ENCODE results near the gene OBSCN.

The OBSCN gene

GRCh38 chr1:228295201-228295600, 87.4 kb downstream of the OBSCN start:
- H3K27ac Mint-ChIP-seq, result no peak overlapping the region
- H3K4me3 Mint-ChIP-seq, result no peak overlapping the region
- no peaks in the 10 kb centered on the region for H3K4me1 Mint-ChIP-seq (ENCODE audit: low read depth)
- no peaks in the 10 kb centered on the region for H3K27me3 Mint-ChIP-seq
- peaks cover 15% of the 10 kb centered on the region for H3K36me3 Mint-ChIP-seq (ENCODE audit: low read depth)
- H3K9me3 Mint-ChIP-seq, result peaks cover 11% of the 10 kb centered on the region

DNA sequence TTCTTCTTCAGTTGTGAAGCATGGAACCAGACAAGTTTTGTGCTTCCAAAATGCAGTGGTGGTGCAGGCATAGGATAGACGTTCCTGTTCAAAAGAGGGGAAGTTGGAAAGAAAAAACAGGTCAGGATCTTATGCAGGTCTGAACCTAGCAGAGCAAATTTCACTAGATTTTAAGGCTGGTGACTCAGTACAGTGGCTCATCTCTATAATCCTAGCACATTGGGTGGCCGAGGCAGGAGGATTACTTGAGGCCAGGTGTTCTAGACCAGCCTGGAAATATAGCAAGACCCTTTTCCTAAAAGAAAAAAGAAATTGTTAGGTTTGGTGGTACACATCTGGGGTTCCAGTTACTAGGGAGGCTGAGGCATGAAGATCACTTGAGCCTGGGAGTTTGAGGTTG, 88.1 kb downstream of the OBSCN start:
- Mint-ChIP-seq H3K36me3 (ENCODE audit: low read depth) (peaks cover 22% of the 10 kb centered on the region), H3K9me3 (peaks cover 13% of the 10 kb centered on the region), H3K4me1 (ENCODE audit: low read depth) (no peaks in the 10 kb centered on the region), H3K27ac (no peak overlapping the region), H3K4me3 (no peak overlapping the region), H3K27me3 (no peaks in the 10 kb centered on the region)

- Mint-ChIP-seq H3K4me1 (ENCODE audit: low read depth) (no peaks in the 10 kb centered on the region), H3K27ac (no peak overlapping the region), H3K27me3 (no peaks in the 10 kb centered on the region), H3K36me3 (ENCODE audit: low read depth) (peaks cover 33% of the 10 kb centered on the region), H3K4me3 (no peak overlapping the region), H3K9me3 (peaks cover 19% of the 10 kb centered on the region)
Measured at GRCh38 chr1:228297242-228297641, 89.4 kb downstream of the OBSCN start.

GRCh38 chr1:228297822-228298221, 90.0 kb downstream of the OBSCN start:
- Mint-ChIP-seq H3K27ac (no peak overlapping the region), H3K27me3 (no peaks in the 10 kb centered on the region), H3K4me3 (no peak overlapping the region), H3K36me3 (ENCODE audit: low read depth) (peaks cover 39% of the 10 kb centered on the region), H3K9me3 (peaks cover 25% of the 10 kb centered on the region), H3K4me1 (ENCODE audit: low read depth) (no peaks in the 10 kb centered on the region)

- Mint-ChIP-seq H3K4me1 (ENCODE audit: low read depth) (no peaks in the 10 kb centered on the region), H3K9me3 (peaks cover 26% of the 10 kb centered on the region), H3K36me3 (ENCODE audit: low read depth) (peaks cover 44% of the 10 kb centered on the region), H3K4me3 (no peak overlapping the region), H3K27ac (no peak overlapping the region), H3K27me3 (no peaks in the 10 kb centered on the region)
Measured at GRCh38 chr1:228298471-228298870, 90.6 kb downstream of the OBSCN start.

- Mint-ChIP-seq H3K36me3 (ENCODE audit: low read depth) (peaks cover 51% of the 10 kb centered on the region), H3K4me1 (ENCODE audit: low read depth) (no peaks in the 10 kb centered on the region), H3K27me3 (no peaks in the 10 kb centered on the region), H3K4me3 (no peak overlapping the region), H3K9me3 (peaks cover 26% of the 10 kb centered on the region), H3K27ac (no peak overlapping the region)
Measured at GRCh38 chr1:228299211-228299610, 91.4 kb downstream of the OBSCN start.

- H3K4me1 Mint-ChIP-seq (ENCODE audit: low read depth), result no peaks in the 10 kb centered on the region
- peaks cover 57% of the 10 kb centered on the region for H3K36me3 Mint-ChIP-seq (ENCODE audit: low read depth)
- no peak overlapping the region for H3K27ac Mint-ChIP-seq
- no peak overlapping the region for H3K4me3 Mint-ChIP-seq
- peaks cover 31% of the 10 kb centered on the region for H3K9me3 Mint-ChIP-seq
- no peaks in the 10 kb centered on the region for H3K27me3 Mint-ChIP-seq
Measured at GRCh38 chr1:228299901-228300300, 92.1 kb downstream of the OBSCN start.

GRCh38 chr1:228302086-228302485, 94.2 kb downstream of the OBSCN start:
- Mint-ChIP-seq H3K36me3 (ENCODE audit: low read depth) (peaks cover 54% of the 10 kb centered on the region), H3K9me3 (peaks cover 30% of the 10 kb centered on the region), H3K27ac (no peak overlapping the region), H3K4me1 (ENCODE audit: low read depth) (no peaks in the 10 kb centered on the region), H3K27me3 (no peaks in the 10 kb centered on the region), H3K4me3 (no peak overlapping the region)

DNA sequence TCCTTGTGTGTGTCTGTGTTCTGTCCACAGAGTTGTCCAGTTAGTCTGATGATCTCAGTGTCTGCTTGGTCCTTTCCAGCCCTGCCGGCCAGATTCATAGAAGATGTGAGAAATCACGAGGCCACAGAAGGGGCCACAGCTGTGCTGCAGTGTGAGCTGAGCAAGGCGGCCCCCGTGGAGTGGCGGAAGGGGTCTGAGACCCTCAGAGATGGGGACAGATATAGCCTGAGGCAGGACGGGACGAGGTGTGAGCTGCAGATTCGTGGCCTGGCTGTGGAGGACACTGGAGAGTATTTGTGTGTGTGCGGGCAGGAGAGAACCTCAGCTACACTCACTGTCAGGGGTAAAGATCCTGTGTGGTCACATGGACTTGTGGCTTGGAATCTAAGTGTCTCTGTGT, 95.8 kb downstream of the OBSCN start:
- Mint-ChIP-seq H3K4me1 (ENCODE audit: low read depth) (no peaks in the 10 kb centered on the region), H3K27ac (no peak overlapping the region), H3K9me3 (peaks cover 25% of the 10 kb centered on the region), H3K4me3 (no peak overlapping the region), H3K27me3 (no peaks in the 10 kb centered on the region), H3K36me3 (ENCODE audit: low read depth) (peaks cover 48% of the 10 kb centered on the region)

DNA sequence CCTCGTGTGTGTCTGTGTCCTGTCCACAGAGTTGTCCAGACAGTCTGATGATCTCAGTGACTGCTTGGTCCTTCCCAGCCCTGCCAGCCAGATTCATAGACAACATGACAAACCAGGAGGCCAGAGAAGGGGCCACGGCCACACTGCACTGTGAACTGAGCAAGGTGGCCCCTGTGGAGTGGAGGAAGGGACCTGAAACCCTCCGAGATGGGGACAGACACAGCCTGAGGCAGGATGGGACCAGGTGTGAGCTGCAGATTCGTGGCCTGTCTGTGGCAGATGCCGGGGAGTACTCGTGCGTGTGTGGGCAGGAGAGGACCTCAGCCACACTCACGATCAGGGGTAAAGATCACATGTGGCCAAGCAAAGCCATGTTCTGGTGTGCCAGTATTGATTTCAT, 96.4 kb downstream of the OBSCN start:
- peaks cover 21% of the 10 kb centered on the region for H3K9me3 Mint-ChIP-seq
- no peaks in the 10 kb centered on the region for H3K4me1 Mint-ChIP-seq (ENCODE audit: low read depth)
- H3K27me3 Mint-ChIP-seq, result no peaks in the 10 kb centered on the region
- peaks cover 44% of the 10 kb centered on the region for H3K36me3 Mint-ChIP-seq (ENCODE audit: low read depth)
- H3K4me3 Mint-ChIP-seq, result no peak overlapping the region
- no peak overlapping the region for H3K27ac Mint-ChIP-seq

DNA sequence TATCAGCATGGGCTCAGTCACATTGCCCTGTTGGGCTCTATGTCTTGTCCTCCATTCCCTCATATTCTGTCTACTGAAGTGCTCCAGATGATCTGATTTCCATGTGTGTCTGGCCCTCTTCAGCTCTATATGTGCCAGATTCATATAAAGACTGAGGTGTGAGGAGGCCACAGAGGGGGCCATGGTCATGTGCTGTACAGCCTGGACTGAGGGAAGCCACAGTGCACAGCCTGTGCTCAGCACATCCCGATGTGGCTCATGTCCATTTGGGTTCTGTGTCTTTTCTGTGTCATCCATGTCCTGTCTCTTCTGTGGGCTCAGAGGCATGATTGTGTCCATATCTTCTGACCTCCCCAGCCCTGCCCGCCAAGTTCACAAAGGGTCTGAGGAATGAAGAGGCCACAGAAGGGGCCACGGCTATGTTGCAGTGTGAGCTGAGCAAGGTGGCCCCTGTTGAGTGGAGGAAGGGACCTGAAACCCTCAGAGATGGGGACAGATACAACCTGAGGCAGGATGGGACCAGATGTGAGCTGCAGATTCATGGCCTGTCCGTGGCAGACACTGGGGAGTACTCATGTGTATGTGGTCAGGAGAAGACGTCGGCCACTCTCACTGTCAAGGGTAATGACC, 97.0 kb downstream of the OBSCN start:
- Mint-ChIP-seq H3K27ac (no peak overlapping the region), H3K4me1 (ENCODE audit: low read depth) (no peaks in the 10 kb centered on the region), H3K9me3 (peaks cover 21% of the 10 kb centered on the region), H3K36me3 (ENCODE audit: low read depth) (peaks cover 44% of the 10 kb centered on the region), H3K4me3 (no peak overlapping the region), H3K27me3 (no peaks in the 10 kb centered on the region)

DNA sequence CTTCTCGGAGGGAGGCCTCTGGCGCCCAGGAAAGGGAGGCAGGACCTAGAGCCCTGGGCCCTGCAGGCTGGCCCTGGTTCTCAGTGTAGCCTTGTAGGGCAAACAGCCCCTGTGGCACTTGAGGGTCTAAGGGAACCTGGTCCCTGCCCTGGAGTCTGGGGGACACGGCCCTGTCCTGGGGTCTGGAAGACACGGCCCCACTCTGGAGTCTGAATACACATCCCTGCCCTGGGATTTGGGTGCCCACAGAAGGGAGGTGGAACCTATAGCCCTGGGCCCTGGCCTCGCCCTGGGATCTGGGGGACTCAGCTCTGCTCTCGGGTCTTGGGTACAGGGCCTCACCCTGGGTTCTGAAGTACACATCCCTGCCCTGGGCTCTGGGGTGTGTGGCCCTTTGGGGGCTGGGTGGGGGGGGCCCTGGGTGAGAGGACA, 97.9 kb downstream of the OBSCN start:
- no peak overlapping the region for H3K4me3 Mint-ChIP-seq
- peaks cover 21% of the 10 kb centered on the region for H3K9me3 Mint-ChIP-seq
- H3K4me1 Mint-ChIP-seq (ENCODE audit: low read depth), result no peaks in the 10 kb centered on the region
- no peak overlapping the region for H3K27ac Mint-ChIP-seq
- H3K36me3 Mint-ChIP-seq (ENCODE audit: low read depth), result peaks cover 37% of the 10 kb centered on the region
- H3K27me3 Mint-ChIP-seq, result no peaks in the 10 kb centered on the region

DNA sequence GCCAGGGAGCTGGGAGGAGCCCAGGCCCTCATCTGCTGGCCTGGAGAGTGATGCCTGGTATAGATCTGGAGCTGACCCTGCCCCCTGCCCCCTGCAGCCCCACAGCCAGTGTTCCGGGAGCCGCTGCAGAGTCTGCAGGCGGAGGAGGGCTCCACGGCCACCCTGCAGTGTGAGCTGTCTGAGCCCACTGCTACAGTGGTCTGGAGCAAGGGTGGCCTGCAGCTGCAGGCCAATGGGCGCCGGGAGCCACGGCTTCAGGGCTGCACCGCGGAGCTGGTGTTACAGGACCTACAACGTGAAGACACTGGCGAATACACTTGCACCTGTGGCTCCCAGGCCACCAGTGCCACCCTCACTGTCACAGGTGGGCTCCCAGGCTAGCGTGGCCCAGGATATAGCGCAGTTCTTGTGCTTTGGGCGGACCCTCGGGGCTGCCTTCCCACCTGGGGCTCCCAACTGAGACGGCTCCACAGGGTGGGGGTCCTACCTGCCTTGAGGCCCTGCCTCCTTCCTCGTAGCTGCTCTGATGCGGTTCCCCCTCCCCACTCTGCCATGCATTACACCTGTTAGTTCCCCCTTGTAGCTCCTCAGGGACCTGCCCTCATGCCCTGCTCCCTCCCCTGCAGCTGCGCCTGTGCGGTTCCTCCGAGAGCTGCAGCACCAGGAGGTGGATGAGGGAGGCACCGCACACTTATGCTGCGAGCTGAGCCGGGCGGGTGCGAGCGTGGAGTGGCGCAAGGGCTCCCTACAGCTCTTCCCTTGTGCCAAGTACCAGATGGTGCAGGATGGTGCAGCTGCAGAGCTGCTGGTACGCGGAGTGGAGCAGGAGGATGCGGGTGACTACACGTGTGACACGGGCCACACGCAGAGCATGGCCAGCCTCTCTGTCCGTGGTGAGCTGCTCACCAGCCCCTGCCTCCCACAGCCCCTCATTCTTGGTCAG, 98.7 kb downstream of the OBSCN start:
- Mint-ChIP-seq H3K36me3 (ENCODE audit: low read depth) (peaks cover 30% of the 10 kb centered on the region), H3K9me3 (peaks cover 15% of the 10 kb centered on the region), H3K27me3 (no peaks in the 10 kb centered on the region), H3K27ac (no peak overlapping the region), H3K4me1 (ENCODE audit: low read depth) (no peaks in the 10 kb centered on the region), H3K4me3 (no peak overlapping the region)

DNA sequence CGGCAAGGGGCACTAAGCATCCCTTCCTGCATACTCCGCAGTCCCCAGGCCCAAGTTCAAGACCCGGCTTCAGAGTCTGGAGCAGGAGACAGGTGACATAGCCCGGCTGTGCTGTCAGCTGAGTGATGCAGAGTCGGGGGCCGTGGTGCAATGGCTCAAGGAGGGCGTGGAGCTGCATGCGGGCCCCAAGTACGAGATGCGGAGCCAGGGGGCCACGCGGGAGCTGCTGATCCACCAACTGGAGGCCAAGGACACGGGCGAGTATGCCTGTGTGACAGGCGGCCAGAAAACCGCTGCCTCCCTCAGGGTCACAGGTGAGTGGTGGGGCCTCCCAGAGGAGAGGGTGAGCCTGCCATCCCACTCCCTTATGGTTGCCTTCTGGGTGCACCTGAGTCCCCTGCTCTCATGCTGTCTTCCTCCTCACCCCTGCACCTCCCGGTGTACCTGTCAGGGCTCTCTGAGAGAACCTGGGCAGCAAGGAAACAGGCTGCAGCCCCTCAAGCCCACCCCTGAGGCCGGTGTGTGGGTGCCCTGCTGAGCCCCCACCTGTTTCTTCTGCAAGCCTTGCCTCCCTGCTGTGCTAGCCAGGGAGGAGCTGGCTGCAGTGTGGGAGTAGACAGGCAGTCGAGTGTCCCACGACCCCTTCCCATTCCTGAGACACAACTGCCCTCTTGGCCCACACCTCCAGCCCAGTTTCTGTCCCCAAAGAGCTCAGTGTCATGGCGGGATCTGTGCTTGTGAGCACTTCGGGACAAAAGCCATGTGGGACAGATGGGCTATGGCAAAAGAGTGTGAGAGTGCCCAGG, 99.6 kb downstream of the OBSCN start:
- Mint-ChIP-seq H3K4me3 (no peak overlapping the region), H3K27ac (no peak overlapping the region), H3K4me1 (ENCODE audit: low read depth) (no peaks in the 10 kb centered on the region), H3K36me3 (ENCODE audit: low read depth) (peaks cover 21% of the 10 kb centered on the region), H3K27me3 (no peaks in the 10 kb centered on the region), H3K9me3 (peaks cover 11% of the 10 kb centered on the region)

GRCh38 chr1:228308085-228308601, 100.3 kb downstream of the OBSCN start:
- peaks cover 16% of the 10 kb centered on the region for H3K36me3 Mint-ChIP-seq (ENCODE audit: low read depth)
- no peak overlapping the region for H3K27ac Mint-ChIP-seq
- peaks cover 12% of the 10 kb centered on the region for H3K9me3 Mint-ChIP-seq
- H3K4me1 Mint-ChIP-seq (ENCODE audit: low read depth), result no peaks in the 10 kb centered on the region
- H3K4me3 Mint-ChIP-seq, result no peak overlapping the region
- H3K27me3 Mint-ChIP-seq, result no peaks in the 10 kb centered on the region
